Measurements from ENCODE around the gene SLC22A23.

The SLC22A23 gene

DNA sequence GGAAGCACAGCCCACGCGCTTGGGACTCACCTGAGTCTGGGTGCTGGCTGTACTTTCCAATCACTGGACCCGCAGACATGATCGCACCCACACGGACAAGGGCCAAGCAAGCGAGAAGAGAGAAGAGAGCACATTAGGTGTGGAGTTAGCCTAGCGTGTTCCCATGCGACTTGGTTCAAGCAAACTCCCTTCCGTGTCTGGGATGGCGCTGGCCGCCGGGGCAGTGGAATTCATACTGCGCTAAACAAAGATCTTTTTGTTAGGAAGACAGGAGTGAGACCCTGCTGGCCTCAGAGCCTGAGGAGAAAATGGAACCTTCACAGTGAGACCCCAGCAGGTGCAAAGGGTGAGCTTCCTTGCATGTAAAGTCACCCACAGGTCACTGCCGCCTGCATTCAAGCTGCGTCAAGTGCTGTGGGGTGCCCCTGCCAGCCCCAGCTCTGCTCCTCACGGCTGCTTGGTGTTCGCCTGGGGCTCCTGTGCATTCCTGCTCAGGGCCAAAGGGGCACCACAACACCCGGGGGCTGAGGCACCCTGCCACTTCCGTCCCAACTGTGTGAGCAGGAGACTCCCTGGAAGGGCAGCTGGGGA, 171.7 kb downstream of the SLC22A23 start:
- H3K36me3 ChIP-seq (ENCODE audit: insufficient read depth, low read length), result no peaks in the 10 kb centered on the region
- DNase-seq (ENCODE audit: low read depth, low spot score), result no peak
- H3K9ac ChIP-seq (ENCODE audit: insufficient read length), result no peak overlapping the region
- H3K27ac ChIP-seq, result no peak overlapping the region
- H3K9me3 ChIP-seq (ENCODE audit: low read depth, low read length), result no peaks in the 10 kb centered on the region
- H3K4me3 ChIP-seq, result no peak overlapping the region
- TF ChIP-seq EZH2 (IDR thresholded peaks at IDR 0.05) (no peak), FOXP2 (optimal IDR thresholded peaks at IDR 0.05; ENCODE audit: control extremely low read depth, extremely low read length, insufficient read depth) (no peak), POLR2AphosphoS5 (IDR thresholded peaks at IDR 0.05; ENCODE audit: borderline replicate concordance, low read depth, low read length) (no peak)

DNA sequence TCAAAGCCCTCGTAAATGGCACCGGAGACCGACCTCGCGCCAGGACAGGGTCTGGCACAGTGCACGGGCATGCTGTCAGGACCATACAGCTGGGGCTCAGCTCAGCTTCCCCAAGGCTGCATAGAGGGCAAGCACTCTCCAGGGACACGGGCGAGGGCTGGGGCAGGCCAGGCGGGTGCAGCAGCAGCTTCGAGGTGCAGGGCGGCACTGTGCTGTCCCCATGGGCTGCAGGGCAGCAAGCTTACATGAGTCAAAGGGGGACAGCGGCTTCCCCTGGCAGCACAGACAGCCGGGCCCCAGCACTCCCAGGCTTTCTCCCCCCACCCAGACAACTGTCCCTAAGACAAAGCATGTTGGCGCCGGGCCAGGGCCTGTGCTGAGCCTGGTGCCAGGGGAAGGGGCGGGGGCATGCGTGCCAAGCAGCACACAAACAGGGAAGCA, 172.4 kb downstream of the SLC22A23 start:
- TF ChIP-seq EZH2 (IDR thresholded peaks at IDR 0.05), result no peak
- TF ChIP-seq POLR2AphosphoS5 (IDR thresholded peaks at IDR 0.05; ENCODE audit: borderline replicate concordance, low read depth, low read length), result no peak
- TF ChIP-seq FOXP2 (optimal IDR thresholded peaks at IDR 0.05; ENCODE audit: control extremely low read depth, extremely low read length, insufficient read depth), result no peak
- H3K36me3 ChIP-seq (ENCODE audit: insufficient read depth, low read length), result no peaks in the 10 kb centered on the region
- no peaks in the 10 kb centered on the region for H3K9me3 ChIP-seq (ENCODE audit: low read depth, low read length)
- DNase-seq (ENCODE audit: low read depth, low spot score), result no peak
- H3K27ac ChIP-seq, result no peak overlapping the region
- no peak overlapping the region for H3K4me3 ChIP-seq
- H3K9ac ChIP-seq (ENCODE audit: insufficient read length), result no peak overlapping the region

DNA sequence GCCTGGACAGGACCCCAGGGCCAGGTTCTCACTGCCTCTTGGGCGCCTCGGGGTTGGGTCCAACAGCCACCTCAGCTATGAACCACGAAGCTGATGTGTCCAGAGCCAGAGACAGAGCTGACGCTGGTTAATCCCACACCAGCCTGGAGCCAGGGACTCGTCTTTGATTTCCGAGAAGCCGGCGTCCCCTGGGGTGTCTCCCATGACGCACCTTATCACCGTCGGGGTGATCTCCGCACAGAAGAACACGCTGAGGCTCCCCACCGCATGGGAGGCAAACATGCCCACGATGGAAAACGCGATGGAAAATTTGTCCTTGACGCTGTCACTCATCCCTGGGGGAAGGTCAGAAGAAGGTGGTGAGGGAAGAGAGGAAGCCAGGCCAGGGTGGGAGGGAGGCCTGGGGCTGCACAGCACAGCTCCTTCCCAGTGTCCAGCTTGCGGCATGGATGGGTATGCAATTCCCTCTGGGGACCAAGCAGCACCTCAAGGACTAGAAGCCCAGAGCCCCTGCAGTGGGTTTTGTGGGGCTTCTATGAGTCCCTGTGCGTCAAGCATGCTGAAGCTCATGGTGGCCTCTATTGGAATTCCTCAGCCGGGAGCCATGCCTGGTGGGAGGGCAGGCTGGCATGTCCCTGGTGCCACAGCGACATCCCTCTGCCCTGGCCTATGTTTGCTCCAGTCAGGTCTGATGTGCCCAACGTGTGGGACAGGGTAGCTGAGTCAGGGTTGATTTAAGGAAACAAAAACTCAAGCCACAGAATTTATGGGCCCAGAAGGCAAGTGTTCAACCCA, 173.0 kb downstream of the SLC22A23 start:
- Histone ChIP-seq H3K4me3 (no peak overlapping the region), H3K9ac (ENCODE audit: insufficient read length) (no peak overlapping the region), H3K36me3 (ENCODE audit: insufficient read depth, low read length) (no peaks in the 10 kb centered on the region), H3K27ac (no peak overlapping the region), H3K9me3 (ENCODE audit: low read depth, low read length) (no peaks in the 10 kb centered on the region)
- no peak for DNase-seq (ENCODE audit: low read depth, low spot score)
- TF ChIP-seq EZH2 (IDR thresholded peaks at IDR 0.05) (no peak), POLR2AphosphoS5 (IDR thresholded peaks at IDR 0.05; ENCODE audit: borderline replicate concordance, low read depth, low read length) (no peak), FOXP2 (optimal IDR thresholded peaks at IDR 0.05; ENCODE audit: control extremely low read depth, extremely low read length, insufficient read depth) (no peak)

DNA sequence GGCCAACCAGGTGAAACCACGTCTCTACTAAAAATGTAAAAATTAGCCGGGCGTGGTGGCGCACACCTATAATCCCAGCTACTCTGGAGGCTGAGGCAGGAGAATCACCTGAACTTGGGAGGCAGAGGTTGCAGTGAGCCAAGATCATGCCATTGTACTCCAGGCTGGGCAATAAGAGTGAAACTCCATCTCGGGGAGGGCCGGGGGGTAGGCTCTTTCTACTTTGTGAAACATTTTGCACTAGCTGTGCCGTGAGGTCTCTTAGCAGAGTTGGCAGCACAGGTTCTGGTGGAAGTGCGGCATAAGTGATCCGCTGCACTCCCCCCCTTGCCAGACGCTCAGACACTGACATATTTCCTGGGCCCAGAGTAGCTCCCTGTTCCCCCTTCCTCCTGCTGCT, 173.6 kb downstream of the SLC22A23 start:
- no peak for DNase-seq (ENCODE audit: low read depth, low spot score)
- no peak overlapping the region for H3K4me3 ChIP-seq
- H3K27ac ChIP-seq, result no peak overlapping the region
- no peaks in the 10 kb centered on the region for H3K9me3 ChIP-seq (ENCODE audit: low read depth, low read length)
- no peak overlapping the region for H3K9ac ChIP-seq (ENCODE audit: insufficient read length)
- no peaks in the 10 kb centered on the region for H3K36me3 ChIP-seq (ENCODE audit: insufficient read depth, low read length)
- no peak for TF ChIP-seq FOXP2 (optimal IDR thresholded peaks at IDR 0.05; ENCODE audit: control extremely low read depth, extremely low read length, insufficient read depth)
- TF ChIP-seq POLR2AphosphoS5 (IDR thresholded peaks at IDR 0.05; ENCODE audit: borderline replicate concordance, low read depth, low read length), result no peak
- TF ChIP-seq EZH2 (IDR thresholded peaks at IDR 0.05), result no peak

DNA sequence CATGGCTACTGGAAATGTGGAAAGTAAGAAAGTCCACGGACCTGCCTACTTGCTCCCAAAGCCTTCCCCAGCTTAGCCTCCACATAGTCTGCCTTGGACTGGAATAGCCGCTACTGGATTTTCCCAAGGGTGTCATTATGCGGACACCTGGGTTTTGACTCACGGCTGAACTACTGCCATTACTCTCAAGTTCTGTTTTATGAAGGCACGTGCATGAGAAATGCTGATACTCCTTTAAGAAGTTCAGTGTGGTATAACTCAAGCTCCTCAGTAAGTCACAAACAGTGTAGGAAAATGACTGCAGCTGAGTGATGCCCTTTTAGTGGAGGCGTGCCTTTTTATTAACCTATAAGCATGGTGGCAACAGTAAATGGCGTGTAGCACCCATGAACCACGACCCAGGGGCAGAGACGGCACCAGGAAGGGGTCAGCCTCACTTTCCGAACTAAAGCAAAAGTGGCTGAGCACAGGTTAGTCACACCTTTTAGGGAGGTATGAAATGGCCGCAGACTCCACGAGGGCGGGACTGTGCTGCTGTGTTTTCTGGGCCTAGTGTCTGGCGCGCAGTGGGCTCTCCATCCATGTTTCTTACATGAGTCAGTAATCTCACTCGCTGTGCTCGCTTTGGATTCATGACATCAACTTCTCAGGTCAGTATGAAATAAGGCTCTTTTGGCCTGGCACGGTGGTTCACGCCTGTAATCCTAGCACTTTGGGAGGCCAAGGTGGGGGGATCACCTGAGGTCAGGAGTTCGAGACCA, 174.2 kb downstream of the SLC22A23 start:
- no peak for DNase-seq (ENCODE audit: low read depth, low spot score)
- TF ChIP-seq POLR2AphosphoS5 (IDR thresholded peaks at IDR 0.05; ENCODE audit: borderline replicate concordance, low read depth, low read length) (no peak), FOXP2 (optimal IDR thresholded peaks at IDR 0.05; ENCODE audit: control extremely low read depth, extremely low read length, insufficient read depth) (no peak), EZH2 (IDR thresholded peaks at IDR 0.05) (no peak)
- no peak overlapping the region for H3K4me3 ChIP-seq
- no peak overlapping the region for H3K27ac ChIP-seq
- H3K9me3 ChIP-seq (ENCODE audit: low read depth, low read length), result no peaks in the 10 kb centered on the region
- H3K36me3 ChIP-seq (ENCODE audit: insufficient read depth, low read length), result no peaks in the 10 kb centered on the region
- no peak overlapping the region for H3K9ac ChIP-seq (ENCODE audit: insufficient read length)

DNA sequence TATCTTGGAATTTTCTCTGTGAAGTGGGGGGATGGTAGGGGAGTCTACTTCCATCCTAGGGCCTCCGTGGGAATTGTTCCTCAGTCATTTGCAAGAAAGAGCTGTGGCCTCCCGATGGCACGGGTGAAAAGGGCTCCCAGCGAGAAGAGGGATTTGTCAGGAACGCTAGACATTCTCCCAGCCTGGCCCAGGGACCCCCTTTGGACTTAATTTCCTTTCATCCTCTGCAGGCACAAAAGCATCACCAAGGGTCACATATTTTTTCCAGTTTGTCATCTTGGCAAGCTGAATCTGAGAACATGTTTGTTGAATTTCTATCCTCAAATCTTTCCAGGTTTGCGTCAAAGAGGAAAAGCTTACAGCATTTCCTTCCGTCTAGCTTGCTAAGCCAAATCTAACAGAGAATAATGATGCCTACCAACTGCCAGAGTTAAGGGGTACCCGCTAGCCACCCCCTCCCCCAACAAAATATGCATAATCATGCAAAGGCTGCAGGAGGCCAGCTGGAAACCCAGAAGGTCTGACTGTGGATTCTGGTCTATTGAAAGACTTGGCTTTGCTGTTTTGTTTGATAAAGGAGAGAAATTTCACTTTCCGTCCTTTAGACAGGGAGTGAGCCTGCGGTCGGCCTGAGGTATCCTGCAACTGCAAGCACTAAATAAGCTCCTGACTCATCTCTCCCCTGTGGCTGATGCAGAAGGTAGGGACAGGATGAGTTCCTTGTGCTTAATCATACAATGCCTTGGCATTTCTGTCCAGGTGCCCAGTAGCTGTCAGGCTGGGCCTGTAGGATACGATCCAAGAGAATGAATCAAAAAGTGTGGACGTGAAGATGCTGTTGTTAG, 175.0 kb downstream of the SLC22A23 start:
- Histone ChIP-seq H3K9ac (ENCODE audit: insufficient read length) (no peak overlapping the region), H3K9me3 (ENCODE audit: low read depth, low read length) (no peaks in the 10 kb centered on the region), H3K27ac (no peak overlapping the region), H3K36me3 (ENCODE audit: insufficient read depth, low read length) (no peaks in the 10 kb centered on the region), H3K4me3 (no peak overlapping the region)
- DNase-seq (ENCODE audit: low read depth, low spot score), result no peak
- no peak for TF ChIP-seq POLR2AphosphoS5 (IDR thresholded peaks at IDR 0.05; ENCODE audit: borderline replicate concordance, low read depth, low read length)
- no peak for TF ChIP-seq EZH2 (IDR thresholded peaks at IDR 0.05)
- no peak for TF ChIP-seq FOXP2 (optimal IDR thresholded peaks at IDR 0.05; ENCODE audit: control extremely low read depth, extremely low read length, insufficient read depth)

DNA sequence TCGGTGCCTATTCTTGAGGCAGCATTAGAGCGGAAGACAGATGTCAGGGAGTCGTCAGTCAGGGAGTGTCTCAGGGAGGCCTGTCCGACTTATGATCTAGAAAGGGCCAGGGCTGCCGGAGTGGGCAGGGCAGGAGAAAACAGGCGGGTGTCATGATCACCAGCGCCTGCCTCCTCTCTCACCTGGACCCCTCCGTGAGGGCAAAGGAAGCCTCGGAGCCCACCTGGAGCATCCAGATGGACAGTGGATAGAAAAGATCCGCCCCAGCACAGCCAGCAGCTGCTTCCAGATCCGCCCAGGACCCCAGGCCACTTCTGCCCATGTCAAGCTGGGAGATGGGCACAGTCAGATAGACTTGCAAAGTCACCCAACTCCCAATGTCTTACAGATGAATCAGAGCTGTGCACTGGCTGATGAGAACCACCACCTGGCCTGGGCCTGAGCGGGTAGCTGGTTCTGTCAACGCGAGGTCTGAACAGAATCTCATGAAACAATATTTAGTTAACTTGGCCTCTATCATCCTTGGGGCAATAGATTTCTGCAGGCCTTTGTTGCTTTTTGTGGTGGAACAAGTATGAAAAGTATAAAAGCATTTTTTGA, 175.9 kb downstream of the SLC22A23 start:
- H3K9ac ChIP-seq (ENCODE audit: insufficient read length), result no peak overlapping the region
- TF ChIP-seq EZH2 (IDR thresholded peaks at IDR 0.05), result no peak
- TF ChIP-seq FOXP2 (optimal IDR thresholded peaks at IDR 0.05; ENCODE audit: control extremely low read depth, extremely low read length, insufficient read depth), result no peak
- TF ChIP-seq POLR2AphosphoS5 (IDR thresholded peaks at IDR 0.05; ENCODE audit: borderline replicate concordance, low read depth, low read length), result no peak
- H3K9me3 ChIP-seq (ENCODE audit: low read depth, low read length), result no peaks in the 10 kb centered on the region
- DNase-seq (ENCODE audit: low read depth, low spot score), result no peak
- no peak overlapping the region for H3K27ac ChIP-seq
- no peak overlapping the region for H3K4me3 ChIP-seq
- no peaks in the 10 kb centered on the region for H3K36me3 ChIP-seq (ENCODE audit: insufficient read depth, low read length)

Measured in SK-N-MC (cell line).